ENCODE data around the gene USF1. TPM values are rescaled to one million over a fixed set of nuclear protein-coding genes. Genes with fewer than 3 reads are reported as not detected.

USF1 gene
- total and polyA plus RNA-seq, 9 of the 15 experiments (the other 6 are each of a cell fraction or from before 2014, with no cell fraction given): 7.4 to 60.2 (median 54.2) TPM

- TF ChIP-seq MTA1 (IDR thresholded peaks at IDR 0.05; ENCODE audit: borderline replicate concordance): 0 out of 2 replicates have a peak, but pooled peaks have one; percentile 13
- TF ChIP-seq CHD1 (IDR thresholded peaks at IDR 0.05; ENCODE audit: low read length): peak; percentile 61
- no peak for TF ChIP-seq GTF2E2 (tag; IDR thresholded peaks at IDR 0.05)
- 0 out of 2 replicates have a peak, but pooled peaks have one; percentile 14 for TF ChIP-seq ZC3H8 (IDR thresholded peaks at IDR 0.05)
- TF ChIP-seq BCL6 (CRISPR knock-in tag; IDR thresholded peaks at IDR 0.05): no peak
- peak; percentile 83; the same call in 1 of the 2 replicates for TF ChIP-seq KAT7 (CRISPR knock-in tag; IDR thresholded peaks at IDR 0.05; ENCODE audit: borderline replicate concordance)
- TF ChIP-seq ZBTB2 (IDR thresholded peaks at IDR 0.05): no peak
- peak in 1 of 2 experiments; percentile 22; a peak in 1 of 4 replicates for TF ChIP-seq RCOR1 (IDR thresholded peaks at IDR 0.05; ENCODE audit: borderline replicate concordance in 1 of 2, low read depth in 2 of 2, low read length in 2 of 2)
- TF ChIP-seq SMAD3 (CRISPR knock-in tag; conservative IDR thresholded peaks at IDR 0.05): no peak
- TF ChIP-seq HMGN3 (IDR thresholded peaks at IDR 0.05; ENCODE audit: borderline replicate concordance, extremely low read depth, insufficient read length, low read depth, low read length): peak; percentile 68
- no peak for TF ChIP-seq MYNN (IDR thresholded peaks at IDR 0.05)
- 0 out of 2 replicates have a peak, but pooled peaks have one; percentile 40 for TF ChIP-seq MYNN (CRISPR knock-in tag; IDR thresholded peaks at IDR 0.05)
- TF ChIP-seq GATA2 (CRISPR knock-in tag; IDR thresholded peaks at IDR 0.05): peak; percentile 79
- TF ChIP-seq SIN3A (IDR thresholded peaks at IDR 0.05; ENCODE audit: borderline replicate concordance in 2 of 2, control insufficient read depth in 1 of 2, low read depth in 2 of 2, low read length in 2 of 2): peak; percentile 4 to 8; a peak in 1 of 4 replicates
- TF ChIP-seq CCNT2 (IDR thresholded peaks at IDR 0.05; ENCODE audit: borderline replicate concordance, extremely low read depth, insufficient read length, low read depth, low read length): peak; percentile 29
- no peak; a peak in 1 of 4 replicates for TF ChIP-seq ARNT (IDR thresholded peaks at IDR 0.05)
- no peak for TF ChIP-seq MLLT1 (IDR thresholded peaks at IDR 0.05)
- TF ChIP-seq PREB (CRISPR knock-in tag; IDR thresholded peaks at IDR 0.05): 0 out of 2 replicates have a peak, but pooled peaks have one; percentile 83
- TF ChIP-seq EHMT2 (IDR thresholded peaks at IDR 0.05): no peak
- 0 out of 2 replicates have a peak, but pooled peaks have one; percentile 10 for TF ChIP-seq EP400 (IDR thresholded peaks at IDR 0.05)
- 0 out of 2 replicates have a peak, but pooled peaks have one; percentile 25 for TF ChIP-seq ZFP1 (CRISPR knock-in tag; IDR thresholded peaks at IDR 0.05)
- TF ChIP-seq RBFOX2 (IDR thresholded peaks at IDR 0.05; ENCODE audit: low read depth, low read length): peak; percentile 85
Measured at GRCh38 chr1:161044908-161045735, 655 bp downstream of the USF1 start (continued).
